HEK293 (cell line): ENCODE measurements around the gene SEMA4F.
A peak's percentile ranks its signal among the peaks of the same experiment; 100 is the strongest.

Experiments used
- AEBP2 ChIP-seq: fragments of 450-650 bp; formaldehyde crosslinking; IDR thresholded peaks from 2 replicates; pipeline ENCODE4 v1.5.1; 2016; ENCODE audit warnings: missing biosample characterization, missing genetic modification characterization, borderline replicate concordance
- GLI4 ChIP-seq: fragments of 450-650 bp; formaldehyde crosslinking; IDR thresholded peaks from 2 replicates; pipeline ENCODE4 v1.5.1; 2016; ENCODE audit warnings: missing biosample characterization, missing genetic modification characterization
- KLF8 ChIP-seq: fragments of 450-650 bp; formaldehyde crosslinking; IDR thresholded peaks from 2 replicates; pipeline ENCODE4 v1.5.1; 2016; ENCODE audit warnings: missing biosample characterization, missing genetic modification characterization
- MEIS1 ChIP-seq: sonication (generic); formaldehyde crosslinking; IDR thresholded peaks from 2 replicates; pipeline ENCODE4 v1.8.1; 2022; ENCODE audit warnings: missing genetic modification reagents, mild to moderate bottlenecking, borderline replicate concordance
- SCRT1 ChIP-seq: fragments of 450-650 bp; formaldehyde crosslinking; IDR thresholded peaks from 2 replicates; pipeline ENCODE4 v1.5.1; 2016; ENCODE audit warnings: missing biosample characterization, missing genetic modification characterization, borderline replicate concordance
- TCF7L2 ChIP-seq: IDR thresholded peaks from 2 replicates; pipeline ENCODE4 v1.6.1; 2011; ENCODE audit warnings: low read depth, mild to moderate bottlenecking, inconsistent platforms, low read length, moderate library complexity, borderline replicate concordance
- TSHZ1 ChIP-seq: fragments of 450-650 bp; formaldehyde crosslinking; IDR thresholded peaks from 2 replicates; pipeline ENCODE4 v1.5.1; 2016; ENCODE audit warnings: missing biosample characterization, missing genetic modification characterization, borderline replicate concordance
- YY1 ChIP-seq: fragments of 450-650 bp; formaldehyde crosslinking; IDR thresholded peaks from 2 replicates; pipeline ENCODE4 v1.5.1; 2018; ENCODE audit warnings: missing biosample characterization, missing genetic modification characterization
- ZBTB11 ChIP-seq: fragments of 450-650 bp; formaldehyde crosslinking; conservative IDR thresholded peaks from 2 replicates; pipeline ENCODE4 v1.5.1; 2016; ENCODE audit warnings: low read depth, missing biosample characterization, missing genetic modification characterization
- ZBTB48 ChIP-seq: fragments of 450-650 bp; formaldehyde crosslinking; IDR thresholded peaks from 2 replicates; pipeline ENCODE4 v1.5.1; 2016; ENCODE audit warnings: missing biosample characterization, missing genetic modification characterization
- ZNF211 ChIP-seq: fragments of 450-650 bp; formaldehyde crosslinking; IDR thresholded peaks from 2 replicates; pipeline ENCODE4 v1.5.1; 2016; ENCODE audit warnings: low read depth, missing biosample characterization, missing genetic modification characterization
- ZNF221 ChIP-seq: fragments of 450-650 bp; formaldehyde crosslinking; IDR thresholded peaks from 2 replicates; pipeline ENCODE4 v1.5.1; 2017; ENCODE audit warnings: missing biosample characterization, missing genetic modification characterization, borderline replicate concordance
- ZNF239 ChIP-seq: fragments of 450-650 bp; formaldehyde crosslinking; IDR thresholded peaks from 2 replicates; pipeline ENCODE4 v1.5.1; 2016; ENCODE audit warnings: missing biosample characterization, missing genetic modification characterization
- ZNF24 ChIP-seq: fragments of 450-650 bp; formaldehyde crosslinking; IDR thresholded peaks from 2 replicates; pipeline ENCODE4 v1.5.1; 2016; ENCODE audit warnings: missing biosample characterization, missing genetic modification characterization
- ZNF335 ChIP-seq: fragments of 450-650 bp; formaldehyde crosslinking; conservative IDR thresholded peaks from 2 replicates; pipeline ENCODE4 v1.5.1; 2016; ENCODE audit warnings: missing biosample characterization, missing genetic modification characterization
- ZNF341 ChIP-seq: fragments of 450-650 bp; formaldehyde crosslinking; IDR thresholded peaks from 2 replicates; pipeline ENCODE4; 2016; ENCODE audit warnings: low read depth, missing biosample characterization, missing genetic modification characterization
- ZNF423 ChIP-seq: fragments of 450-650 bp; formaldehyde crosslinking; IDR thresholded peaks from 2 replicates; pipeline ENCODE4 v1.5.1; 2016; ENCODE audit warnings: missing biosample characterization, missing genetic modification characterization
- ZNF488 ChIP-seq: fragments of 450-650 bp; formaldehyde crosslinking; IDR thresholded peaks from 2 replicates; pipeline ENCODE4 v1.5.1; 2016; ENCODE audit warnings: missing biosample characterization, missing genetic modification characterization
- ZNF501 ChIP-seq: fragments of 450-650 bp; formaldehyde crosslinking; IDR thresholded peaks from 2 replicates; pipeline ENCODE4 v1.5.1; 2016; ENCODE audit warnings: missing biosample characterization, missing genetic modification characterization
- ZNF514 ChIP-seq: fragments of 450-650 bp; formaldehyde crosslinking; IDR thresholded peaks from 2 replicates; pipeline ENCODE4 v1.5.1; 2016; ENCODE audit warnings: missing biosample characterization, missing genetic modification characterization
- ZNF580 ChIP-seq: fragments of 450-650 bp; formaldehyde crosslinking; IDR thresholded peaks from 2 replicates; pipeline ENCODE4 v1.5.1; 2016; ENCODE audit warnings: missing biosample characterization, missing genetic modification characterization
- ZNF610 ChIP-seq: fragments of 450-650 bp; formaldehyde crosslinking; IDR thresholded peaks from 2 replicates; pipeline ENCODE4 v1.5.1; 2016; ENCODE audit warnings: missing biosample characterization, missing genetic modification characterization, borderline replicate concordance
- ZNF626 ChIP-seq: fragments of 450-650 bp; sonication (Bioruptor Pico); formaldehyde crosslinking; IDR thresholded peaks from 2 replicates; pipeline ENCODE4 v1.5.1; 2018; ENCODE audit warnings: missing biosample characterization, missing genetic modification characterization, inconsistent platforms
- ZNF629 ChIP-seq: fragments of 450-650 bp; formaldehyde crosslinking; IDR thresholded peaks from 2 replicates; pipeline ENCODE4 v1.5.1; 2017; ENCODE audit warnings: missing biosample characterization, missing genetic modification characterization
- ZNF776 ChIP-seq: fragments of 450-650 bp; formaldehyde crosslinking; IDR thresholded peaks from 2 replicates; pipeline ENCODE4 v1.5.0; 2017; ENCODE audit warnings: missing biosample characterization, missing genetic modification characterization, borderline replicate concordance
- ZSCAN23 ChIP-seq: fragments of 450-650 bp; formaldehyde crosslinking; IDR thresholded peaks from 2 replicates; pipeline ENCODE4 v1.5.1; 2016; ENCODE audit warnings: missing biosample characterization, missing genetic modification characterization

The SEMA4F gene

GRCh38 chr2:74715081-74715791 lies 61.2 kb downstream of the SEMA4F start (continued):
- TF ChIP-seq TSHZ1 (no peak), ZBTB48 (tag by site-specific recombination) (peak; percentile 95), ZNF629 (0 out of 2 replicates have a peak, but pooled peaks have one; percentile 6), ZNF239 (tag by site-specific recombination) (no peak), ZNF501 (tag by site-specific recombination) (peak; percentile 61; the same call in 1 of the 2 replicates), YY1 (tag by site-specific recombination) (no peak; the same call in 1 of the 2 replicates), ZNF776 (tag by site-specific recombination) (no peak), ZNF610 (tag by site-specific recombination) (no peak), ZNF423 (no peak), KLF8 (peak; percentile 42; the same call in 1 of the 2 replicates), AEBP2 (tag by site-specific recombination) (no peak), ZNF626 (no peak), TCF7L2 (no peak), ZSCAN23 (tag by site-specific recombination) (no peak), SCRT1 (tag by site-specific recombination) (no peak), ZNF514 (no peak), ZBTB11 (tag by site-specific recombination) (no peak; the same call in 1 of the 2 replicates), GLI4 (no peak), ZNF341 (tag by site-specific recombination) (no peak), ZNF211 (tag by site-specific recombination) (no peak), MEIS1 (no peak), ZNF335 (peak; percentile 78), ZNF24 (tag by site-specific recombination) (no peak), ZNF580 (tag by site-specific recombination) (0 out of 2 replicates have a peak, but pooled peaks have one; percentile 11), ZNF221 (tag by site-specific recombination) (no peak), ZNF488 (no peak)
